K562 (cell line): ENCODE data around the gene NOTCH1. TPM values are rescaled to one million over a fixed set of nuclear protein-coding genes. Genes with fewer than 3 reads are reported as not detected.

Experiments
- ATAC-seq: fragments of 200-7000 bp; cut with Tn5 transposase; 3 replicates; pipeline ENCODE4 v1.9.1; 2020; ENCODE audit warnings: moderate library complexity
- BruUV-seq: library from RNA; stranded (reverse); fragments of 400-500 nt; replicated peaks from 2 replicates; lab custom pipeline; 2021; lab: Mats Ljungman, UMichigan
- CTCF ChIA-PET: fragments of 300-600 bp; formaldehyde crosslinking; extraction: SDS; loops from one replicate; lab custom pipeline; 2021; ENCODE audit warnings: low intra/inter-chr PET ratio; lab: Yijun Ruan, JAX
- POLR2A ChIA-PET: fragments of 300-600, 350-650 bp; sonication (Branson Sonifier 250); formaldehyde crosslinking; extraction: SDS; loops from one replicate; lab custom pipeline; 2021; ENCODE audit warnings: antibody characterized with exemption, inconsistent platforms; lab: Yijun Ruan, JAX
- DNase-seq, 4 experiments: peaks; one replicate each; pipeline versions ENCODE4 v3.0.0 to v3.0.0-alpha.2; 2011 to 2018; ENCODE audit warnings: low spot score in 3 of 4, mixed read lengths in 3 of 4; ENCODE audit errors: extremely low read depth in 1 of 4
- FAIRE-seq: peaks from 2 replicates; lab custom pipeline; 2011; peaks lifted over from hg19 to GRCh38; lab: Jason Lieb, UNC
- H2AFZ ChIP-seq: 2 replicates; pipeline ENCODE4 v1.6.0; 2011; ENCODE audit warnings: low read depth, low read length, control low read depth, inconsistent platforms
- H3K27ac ChIP-seq: fragments of 200-600 bp; 3 replicates; pipeline ENCODE4 v1.8.0; 2011; ENCODE audit warnings: low read depth, mild to moderate bottlenecking, control low read depth, inconsistent platforms, low read length, moderate library complexity, mixed read lengths; ENCODE audit errors: extremely low read depth
- H3K27me3 ChIP-seq, 2 experiments: fragments of 300-600 bp in 1 of 2; 2 replicates in 1 of 2; 3 replicates in 1 of 2; pipeline versions ENCODE4 v1.6.0 to v1.8.0; 2011; ENCODE audit warnings: inconsistent platforms in 2 of 2, low read length in 2 of 2, mild to moderate bottlenecking in 1 of 2, mixed read lengths in 1 of 2, moderate library complexity in 1 of 2; ENCODE audit not compliant: control insufficient read depth in 2 of 2, insufficient read depth in 2 of 2
- H3K36me3 ChIP-seq: fragments of 300-600 bp; 3 replicates; pipeline ENCODE4 v1.8.0; 2011; ENCODE audit warnings: mild to moderate bottlenecking, low read length, inconsistent platforms; ENCODE audit not compliant: control insufficient read depth, insufficient read depth
- H3K4me1 ChIP-seq, 2 experiments: fragments of 200-600 bp in 1 of 2; replicated peaks in 1 of 2; 2 replicates in 1 of 2; 3 replicates in 1 of 2; pipeline versions ENCODE4 v1.5.1 to v1.8.0; 2011; ENCODE audit warnings: inconsistent platforms in 2 of 2, low read length in 2 of 2, mild to moderate bottlenecking in 1 of 2, mixed read lengths in 1 of 2, moderate library complexity in 1 of 2; ENCODE audit not compliant: control insufficient read depth in 2 of 2, insufficient read depth in 2 of 2
- H3K4me2 ChIP-seq: 2 replicates; pipeline ENCODE4 v1.6.1; 2011; ENCODE audit warnings: low read length, control low read depth, inconsistent platforms, mixed read lengths; ENCODE audit not compliant: insufficient read depth
- H3K4me3 ChIP-seq: fragments of 200-600 bp; sonication (generic), shearing (Covaris generic); 2 replicates; pipeline ENCODE4 v1.5.1; 2016; ENCODE audit warnings: control low read depth, inconsistent platforms
- H3K79me2 ChIP-seq: fragments of 200-600 bp; 3 replicates; pipeline ENCODE4 v1.8.0; 2011; ENCODE audit warnings: low read length, inconsistent platforms; ENCODE audit not compliant: control insufficient read depth, insufficient read depth
- H3K9ac ChIP-seq, 2 experiments: 2 replicates each; pipeline versions ENCODE4 v1.6.0 to v1.6.1; 2011; ENCODE audit warnings: low read depth in 2 of 2, low read length in 2 of 2, control low read depth in 1 of 2, inconsistent platforms in 1 of 2, mild to moderate bottlenecking in 1 of 2, mixed read lengths in 1 of 2; ENCODE audit not compliant: insufficient read depth in 1 of 2
- H3K9me1 ChIP-seq: one replicate; pipeline ENCODE4 v1.6.0; 2011; ENCODE audit warnings: inconsistent platforms, mild to moderate bottlenecking, low read length, moderate library complexity; ENCODE audit not compliant: control insufficient read depth, insufficient read depth
- H3K9me3 ChIP-seq: replicated peaks from 2 replicates; pipeline ENCODE4 v1.5.1; 2011; ENCODE audit warnings: low read depth, low read length, inconsistent platforms; ENCODE audit not compliant: control insufficient read depth, insufficient read depth
- H4K20me1 ChIP-seq: replicated peaks from 2 replicates; pipeline ENCODE4 v1.6.1; 2011; ENCODE audit warnings: low read length, inconsistent platforms, mixed read lengths; ENCODE audit not compliant: control insufficient read depth, insufficient read depth
- GTF2F1 ChIP-seq: IDR thresholded peaks from 2 replicates; pipeline ENCODE4 v1.6.1; 2011; ENCODE audit warnings: low read depth, low read length, improper control_type of control experiment
- HNRNPL ChIP-seq: fragments of 200-400 bp; formaldehyde crosslinking; IDR thresholded peaks from 2 replicates; pipeline ENCODE4 v1.6.1; 2017; ENCODE audit warnings: low read depth, mild to moderate bottlenecking, low read length
- ZBTB33 ChIP-seq: sonication (generic); formaldehyde crosslinking; IDR thresholded peaks from 2 replicates; pipeline ENCODE4 v1.8.1; 2023; ENCODE audit warnings: mild to moderate bottlenecking, missing genetic modification reagents
- ZNF143 ChIP-seq: sonication (generic); formaldehyde crosslinking; IDR thresholded peaks from 2 replicates; pipeline ENCODE4 v1.9.0; 2022; ENCODE audit warnings: mild to moderate bottlenecking, missing genetic modification reagents
- ZNF263 ChIP-seq: sonication (generic); formaldehyde crosslinking; IDR thresholded peaks from 2 replicates; pipeline ENCODE4 v1.8.0; 2022; ENCODE audit warnings: mild to moderate bottlenecking, missing genetic modification reagents, borderline replicate concordance
- WGBS: fragments of 100-300 bp; shearing (Covaris generic); methylation state at CpG from one replicate; pipeline ENCODE4 v1.1.6; 2016; ENCODE audit warnings: low coverage, mixed read lengths; ENCODE audit not compliant: insufficient coverage; ENCODE audit errors: missing lambda C conversion rate; 5-methylcytosine and 5-hydroxymethylcytosine counted together
- in situ Hi-C: fragments of 300-500 bp; cut with MboI; formaldehyde crosslinking; loops from 4 replicates; pipeline ENCODE4 v1.15.0; 2018; ENCODE audit warnings: inconsistent platforms, mixed read lengths
- intact Hi-C: fragments of 100-400 bp; cut with micrococcal nuclease; formaldehyde crosslinking; loops from 2 replicates; pipeline ENCODE4 v1.14.2; 2022
- polyA plus RNA-seq, 8 experiments: library from polyadenylated mRNA; depleted of rRNA in 4 of 8; stranded (reverse) in 5 of 8; unstranded in 3 of 8; fragments of >200 nt; fragmentation: Nextera tagmentation in 2 of 8; fragmentation: Illumina TruSeq in 1 of 8; extraction: Ambion mirVana in 2 of 8; extraction: Trizol in 1 of 8; gene quantifications; 2 replicates each; pipeline versions ENCODE4 v1.2.1 to v1.2.3, GENCODE V29; 2011 to 2014; ENCODE audit warnings: inconsistent platforms in 1 of 8, missing spikeins in 1 of 8
- total RNA-seq, 7 experiments: library from RNA; depleted of rRNA in 6 of 7; stranded (reverse); fragments of >200 nt in 6 of 7; fragmentation: Illumina TruSeq in 2 of 7; extraction: Trizol in 2 of 7; gene quantifications; 2 replicates each; pipeline versions ENCODE4 v1.2.1 to v1.2.3, GENCODE V29; 2011 to 2021; ENCODE audit warnings: low replicate concordance in 1 of 7

Gene NOTCH1
- total and polyA plus RNA-seq, 9 of the 15 experiments (the other 6 are each of a cell fraction or from before 2014, with no cell fraction given): 0.03 to 31.4 (median 2.3) TPM

DNA sequence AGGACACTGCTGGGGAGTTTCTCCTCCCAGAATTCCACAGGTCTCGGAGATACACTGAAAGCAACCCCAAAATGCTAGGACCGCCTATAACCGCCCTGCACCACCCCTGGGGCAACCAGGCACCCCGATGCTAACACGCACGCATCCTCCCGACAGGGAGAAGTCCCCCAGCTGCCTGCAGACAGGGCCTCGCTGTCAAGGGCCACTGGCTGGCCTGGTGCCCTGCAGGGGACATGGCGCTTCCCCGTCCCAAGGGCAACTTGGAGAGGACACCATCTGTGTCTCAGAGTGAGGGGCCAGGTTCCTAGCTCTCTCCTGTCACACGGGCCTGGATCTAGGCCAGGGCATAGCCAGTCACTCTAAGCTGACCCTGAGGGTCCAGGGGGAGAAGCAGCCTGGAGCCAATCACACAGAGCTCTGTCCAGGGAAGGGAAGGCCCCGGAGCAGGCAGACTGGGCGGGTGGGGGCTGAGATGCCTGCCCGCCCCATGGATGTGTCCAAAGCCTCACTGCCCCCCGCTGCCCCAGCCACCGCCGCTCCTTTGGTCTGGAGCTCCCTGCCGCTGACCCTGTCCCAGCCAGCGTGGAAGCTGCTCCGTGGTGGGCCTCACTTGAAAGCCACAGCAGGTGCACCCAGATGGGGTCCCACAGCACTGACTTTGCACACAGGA, 9.7 kb downstream of the NOTCH1 start:
- Histone ChIP-seq H3K9me3 (no peaks in the 10 kb centered on the region), H3K9ac (peak overlapping the region in 1 of 2 experiments; percentile 20; a peak in 1 of 4 replicates), H2AFZ (no peak overlapping the region), H3K27me3 (no peaks in the 10 kb centered on the region), H3K36me3 (peaks cover 5% of the 10 kb centered on the region; the same call in 1 of the 3 replicates), H3K4me1 (peaks cover 9 to 78% of the 10 kb centered on the region in 2 experiments), H3K4me2 (no peak overlapping the region), H4K20me1 (peaks cover 4% of the 10 kb centered on the region; the same call in 1 of the 2 replicates), H3K9me1 (peaks cover 2% of the 10 kb centered on the region), H3K27ac (no peak overlapping the region), H3K79me2 (peaks cover 12% of the 10 kb centered on the region; the same call in 1 of the 3 replicates), H3K4me3 (no peak overlapping the region)
- no TSS peak for BruUV-seq
- TF ChIP-seq ZNF143 (CRISPR knock-in tag) (no peak), ZBTB33 (0 out of 2 replicates have a peak, but pooled peaks have one; percentile 44), ZNF263 (CRISPR knock-in tag) (peak; percentile 89), GTF2F1 (no peak), HNRNPL (no peak)
- ChIA-PET CTCF (no interaction called here), POLR2A (no interaction called here)
- ATAC-seq: no peak
- FAIRE-seq: no peak
- in situ Hi-C loops: no loop called here
- intact Hi-C loops: no loop called here
- no peak for DNase-seq
- WGBS: 82% methylated on average over 15 of the region's 20 CpGs
